HUDEP-2 (cell line): Measurements from ENCODE around the gene PODXL2.
"Not testable (repeated sequence)": the region's sequence is repeated elsewhere in the genome, so short reads cannot be mapped to it uniquely, and the experiment has no call there.

Source experiments
- DNase-seq, 76 experiments: peaks; one replicate each; lab custom pipeline; 2025; ENCODE audit not compliant: unreplicated experiment in 76 of 76; lab: John Stamatoyannopoulos, UW

The PODXL2 gene

GRCh38 chr3:127700406-127700805 lies 71.4 kb downstream of the PODXL2 start:
- no peak for DNase-seq

GRCh38 chr3:127701280-127701911 lies 72.4 kb downstream of the PODXL2 start:
- DNase-seq: peak in 3 of 76 experiments; percentile 7 to 15 (median 12)

GRCh38 chr3:127702151-127702578 lies 73.2 kb downstream of the PODXL2 start:
- DNase-seq: peak in 66 of 76 experiments; percentile 2 to 79 (median 52)

GRCh38 chr3:127704840-127705239 lies 75.9 kb downstream of the PODXL2 start:
- not testable (repeated sequence) for DNase-seq

GRCh38 chr3:127706312-127706711 lies 77.3 kb downstream of the PODXL2 start:
- no peak for DNase-seq

GRCh38 chr3:127706785-127707351 lies 77.9 kb downstream of the PODXL2 start:
- DNase-seq: no peak

GRCh38 chr3:127707851-127708411 lies 78.9 kb downstream of the PODXL2 start:
- DNase-seq: no peak

GRCh38 chr3:127708837-127709236 lies 79.9 kb downstream of the PODXL2 start:
- DNase-seq: no peak

- no peak for DNase-seq
Observed at GRCh38 chr3:127709320-127710060, 80.5 kb downstream of the PODXL2 start.

- DNase-seq: no peak
Observed at GRCh38 chr3:127710155-127710941, 81.4 kb downstream of the PODXL2 start.

- no peak for DNase-seq
Observed at GRCh38 chr3:127711021-127711695, 82.2 kb downstream of the PODXL2 start.

GRCh38 chr3:127711896-127712295 lies 82.9 kb downstream of the PODXL2 start:
- DNase-seq: no peak

- DNase-seq: no peak
Observed at GRCh38 chr3:127712461-127712860, 83.5 kb downstream of the PODXL2 start.

- DNase-seq: no peak
Observed at GRCh38 chr3:127712881-127713771, 84.1 kb downstream of the PODXL2 start.

GRCh38 chr3:127714125-127714571 lies 85.2 kb downstream of the PODXL2 start:
- DNase-seq: no peak

GRCh38 chr3:127714866-127715265 lies 85.9 kb downstream of the PODXL2 start:
- no peak for DNase-seq

- DNase-seq: no peak
Observed at GRCh38 chr3:127715532-127715931, 86.5 kb downstream of the PODXL2 start.

- no peak for DNase-seq
Observed at GRCh38 chr3:127716384-127716783, 87.4 kb downstream of the PODXL2 start.
